Prostate gland (tissue), 2 donors: ENCODE measurements around the gene MPPED1.

Source experiments
- CTCF ChIP-seq, 4 experiments: fragments of 200-600 bp in 2 of 4; fragments of 450-650 bp in 2 of 4; sonication (generic) in 2 of 4; IDR thresholded peaks; 1 replicate in 3 of 4; 2 replicates in 1 of 4; pipeline ENCODE4 v1.5.1; 2016 to 2019; ENCODE audit warnings: antibody characterized with exemption in 4 of 4, mild to moderate bottlenecking in 2 of 4, moderate library complexity in 2 of 4
- POLR2A ChIP-seq: fragments of 450-650 bp; IDR thresholded peaks from one replicate; pipeline ENCODE4 v1.6.1; 2016; ENCODE audit warnings: antibody characterized with exemption, mild to moderate bottlenecking
- POLR2AphosphoS5 ChIP-seq: sonication (generic); formaldehyde crosslinking; IDR thresholded peaks from one replicate; pipeline ENCODE4 v1.6.1; 2017; ENCODE audit warnings: antibody characterized with exemption

GRCh38 chr22:43471606-43472135, 59.9 kb downstream of the MPPED1 start:
- TF ChIP-seq CTCF (IDR thresholded peaks at IDR 0.05) (no peak), POLR2AphosphoS5 (no peak), POLR2A (no peak)
